Left hindlimb (tissue), 1 donor: ENCODE data around the gene PRM3.

ENCODE experiments used
- DNase-seq: peaks from one replicate; pipeline ENCODE4 v3.0.0-alpha.2; 2018

PRM3 gene

GRCh38 chr16:11258553-11259492 lies 14.6 kb downstream of the PRM3 start:
- peak; percentile 52 for DNase-seq

GRCh38 chr16:11257131-11257938 lies 16.1 kb downstream of the PRM3 start:
- DNase-seq = peak; percentile 80

GRCh38 chr16:11256661-11257130 lies 16.7 kb downstream of the PRM3 start:
- no peak for DNase-seq

- peak; percentile 92 for DNase-seq
Observed at GRCh38 chr16:11255737-11256660, 17.4 kb downstream of the PRM3 start, which contains the start of gene SOCS1. TSS of gene SOCS1 (minus strand) at chr16:11256204. CDS start at chr16:11255478, 726 bp downstream.

- DNase-seq = peak; percentile 66
Observed at GRCh38 chr16:11254913-11255736, 18.3 kb downstream of the PRM3 start.

- DNase-seq = peak; percentile 46
Observed at GRCh38 chr16:11253995-11254912, 19.2 kb downstream of the PRM3 start.

GRCh38 chr16:11253009-11253994 lies 20.1 kb downstream of the PRM3 start:
- no peak for DNase-seq

- no peak for DNase-seq
Observed at GRCh38 chr16:11252482-11252931, 20.9 kb downstream of the PRM3 start.

GRCh38 chr16:11251525-11252481 lies 21.6 kb downstream of the PRM3 start:
- no peak for DNase-seq

GRCh38 chr16:11250786-11251524 lies 22.5 kb downstream of the PRM3 start:
- no peak for DNase-seq

GRCh38 chr16:11250091-11250785 lies 23.2 kb downstream of the PRM3 start:
- DNase-seq = no peak

GRCh38 chr16:11249233-11250061 lies 24.0 kb downstream of the PRM3 start:
- no peak for DNase-seq

- no peak for DNase-seq
Observed at GRCh38 chr16:11248133-11248532, 25.3 kb downstream of the PRM3 start.

GRCh38 chr16:11245988-11246387 lies 27.4 kb downstream of the PRM3 start:
- no peak for DNase-seq

GRCh38 chr16:11245222-11245737 lies 28.1 kb downstream of the PRM3 start:
- DNase-seq = no peak
